Measurements from ENCODE around the gene CHD5. TPM values are rescaled to one million over a fixed set of nuclear protein-coding genes. Genes with fewer than 3 reads are reported as not detected.
A peak's percentile ranks its signal among the peaks of the same experiment; 100 is the strongest.

Gene CHD5
- total and polyA plus RNA-seq, 2 of the 13 experiments (the other 11 are each of a cell fraction or from before 2014, with no cell fraction given): 0.02 to 0.21 TPM

DNA sequence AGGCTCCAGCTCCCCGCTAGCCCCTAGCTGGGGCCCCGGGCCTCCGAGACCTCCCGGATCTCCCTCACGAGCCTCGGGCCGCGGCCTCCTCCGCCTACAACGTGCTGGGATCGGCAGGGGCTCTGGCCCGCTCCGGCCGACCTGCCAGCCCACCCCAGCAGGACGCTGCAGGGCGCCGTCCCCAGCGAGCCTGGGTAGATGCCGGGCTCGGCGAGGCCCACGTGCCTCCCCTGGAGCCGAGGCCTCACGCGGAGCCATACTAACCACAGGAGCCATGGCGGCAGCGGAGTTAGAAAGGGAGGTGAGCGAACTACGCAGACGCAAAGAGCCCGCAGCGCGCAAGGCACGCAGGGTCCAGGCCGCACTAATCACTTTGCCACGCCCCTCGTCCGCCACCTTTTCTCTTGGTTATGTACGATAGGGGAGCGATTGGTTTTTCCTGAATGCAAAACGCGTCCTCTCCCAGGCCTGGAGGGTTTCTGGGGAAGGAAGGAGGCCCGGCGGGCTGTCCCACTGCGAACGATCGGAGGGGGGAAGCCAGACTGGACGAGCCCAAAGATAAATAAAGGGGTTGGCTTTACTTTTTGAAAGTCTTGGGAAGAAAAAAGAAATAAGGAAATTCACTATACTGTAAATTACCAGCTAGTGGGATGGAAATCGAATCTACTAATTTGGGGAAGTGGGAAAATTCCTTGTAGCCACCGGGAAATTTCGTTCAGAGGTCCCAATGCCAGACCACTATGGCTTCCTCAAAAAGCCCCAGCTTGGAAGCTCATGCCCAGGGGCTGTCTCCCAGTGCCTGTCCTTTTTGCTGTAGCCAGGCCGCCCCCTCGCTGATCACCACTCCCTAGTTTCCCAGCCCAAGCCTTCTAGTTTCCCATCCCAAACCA is 19.4 kb upstream of the CHD5 start, which contains the start of gene RPL22 (continued):
- TF ChIP-seq, protein P1, sequence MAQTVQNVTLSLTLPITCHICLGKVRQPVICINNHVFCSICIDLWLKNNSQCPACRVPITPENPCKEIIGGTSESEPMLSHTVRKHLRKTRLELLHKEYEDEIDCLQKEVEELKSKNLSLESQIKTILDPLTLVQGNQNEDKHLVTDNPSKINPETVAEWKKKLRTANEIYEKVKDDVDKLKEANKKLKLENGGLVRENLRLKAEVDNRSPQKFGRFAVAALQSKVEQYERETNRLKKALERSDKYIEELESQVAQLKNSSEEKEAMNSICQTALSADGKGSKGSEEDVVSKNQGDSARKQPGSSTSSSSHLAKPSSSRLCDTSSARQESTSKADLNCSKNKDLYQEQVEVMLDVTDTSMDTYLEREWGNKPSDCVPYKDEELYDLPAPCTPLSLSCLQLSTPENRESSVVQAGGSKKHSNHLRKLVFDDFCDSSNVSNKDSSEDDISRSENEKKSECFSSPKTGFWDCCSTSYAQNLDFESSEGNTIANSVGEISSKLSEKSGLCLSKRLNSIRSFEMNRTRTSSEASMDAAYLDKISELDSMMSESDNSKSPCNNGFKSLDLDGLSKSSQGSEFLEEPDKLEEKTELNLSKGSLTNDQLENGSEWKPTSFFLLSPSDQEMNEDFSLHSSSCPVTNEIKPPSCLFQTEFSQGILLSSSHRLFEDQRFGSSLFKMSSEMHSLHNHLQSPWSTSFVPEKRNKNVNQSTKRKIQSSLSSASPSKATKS (CRISPR knock-in tag; IDR thresholded peaks at IDR 0.05): no peak
- peak; percentile 98 for TF ChIP-seq YEATS2 (CRISPR knock-in tag; IDR thresholded peaks at IDR 0.05; ENCODE audit: borderline replicate concordance)
- no peak for TF ChIP-seq ZNF530 (CRISPR knock-in tag; IDR thresholded peaks at IDR 0.05; ENCODE audit: low read depth)
- peak; percentile 29; the same call in 1 of the 2 replicates for TF ChIP-seq TSC22D2 (CRISPR knock-in tag; IDR thresholded peaks at IDR 0.05; ENCODE audit: borderline replicate concordance)
- TF ChIP-seq SAP130 (CRISPR knock-in tag; IDR thresholded peaks at IDR 0.05; ENCODE audit: low read depth): peak; percentile 95
- no peak for TF ChIP-seq HOXA7 (CRISPR knock-in tag; IDR thresholded peaks at IDR 0.05)
- TF ChIP-seq RFX3 (CRISPR knock-in tag; IDR thresholded peaks at IDR 0.05): no peak
- peak; percentile 45; the same call in 1 of the 2 replicates for TF ChIP-seq SMYD3 (CRISPR knock-in tag; IDR thresholded peaks at IDR 0.05)
- TF ChIP-seq ZNF768 (CRISPR knock-in tag; IDR thresholded peaks at IDR 0.05): peak; percentile 81; the same call in 1 of the 2 replicates
- TF ChIP-seq SP2 (CRISPR knock-in tag; IDR thresholded peaks at IDR 0.05): peak; percentile 53; the same call in 1 of the 2 replicates
- no peak; the same call in 1 of the 2 replicates for TF ChIP-seq JDP2 (CRISPR knock-in tag; IDR thresholded peaks at IDR 0.05; ENCODE audit: borderline replicate concordance)
- peak; percentile 84 for TF ChIP-seq ZNF335 (CRISPR knock-in tag; IDR thresholded peaks at IDR 0.05)
- TF ChIP-seq ZNF746 (CRISPR knock-in tag; IDR thresholded peaks at IDR 0.05): no peak; the same call in 1 of the 2 replicates
- 0 out of 2 replicates have a peak, but pooled peaks have one; percentile 52 for TF ChIP-seq THYN1 (CRISPR knock-in tag; IDR thresholded peaks at IDR 0.05; ENCODE audit: borderline replicate concordance, low read depth)
- TF ChIP-seq ZNF709 (CRISPR knock-in tag; IDR thresholded peaks at IDR 0.05): peak; percentile 43; the same call in 1 of the 2 replicates
- TF ChIP-seq, protein P2, sequence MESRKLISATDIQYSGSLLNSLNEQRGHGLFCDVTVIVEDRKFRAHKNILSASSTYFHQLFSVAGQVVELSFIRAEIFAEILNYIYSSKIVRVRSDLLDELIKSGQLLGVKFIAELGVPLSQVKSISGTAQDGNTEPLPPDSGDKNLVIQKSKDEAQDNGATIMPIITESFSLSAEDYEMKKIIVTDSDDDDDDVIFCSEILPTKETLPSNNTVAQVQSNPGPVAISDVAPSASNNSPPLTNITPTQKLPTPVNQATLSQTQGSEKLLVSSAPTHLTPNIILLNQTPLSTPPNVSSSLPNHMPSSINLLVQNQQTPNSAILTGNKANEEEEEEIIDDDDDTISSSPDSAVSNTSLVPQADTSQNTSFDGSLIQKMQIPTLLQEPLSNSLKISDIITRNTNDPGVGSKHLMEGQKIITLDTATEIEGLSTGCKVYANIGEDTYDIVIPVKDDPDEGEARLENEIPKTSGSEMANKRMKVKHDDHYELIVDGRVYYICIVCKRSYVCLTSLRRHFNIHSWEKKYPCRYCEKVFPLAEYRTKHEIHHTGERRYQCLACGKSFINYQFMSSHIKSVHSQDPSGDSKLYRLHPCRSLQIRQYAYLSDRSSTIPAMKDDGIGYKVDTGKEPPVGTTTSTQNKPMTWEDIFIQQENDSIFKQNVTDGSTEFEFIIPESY (CRISPR knock-in tag; IDR thresholded peaks at IDR 0.05): peak; percentile 50; the same call in 1 of the 2 replicates
- peak; percentile 78; the same call in 1 of the 2 replicates for TF ChIP-seq ZC3H4 (CRISPR knock-in tag; IDR thresholded peaks at IDR 0.05; ENCODE audit: borderline replicate concordance)
- TF ChIP-seq, protein P3, sequence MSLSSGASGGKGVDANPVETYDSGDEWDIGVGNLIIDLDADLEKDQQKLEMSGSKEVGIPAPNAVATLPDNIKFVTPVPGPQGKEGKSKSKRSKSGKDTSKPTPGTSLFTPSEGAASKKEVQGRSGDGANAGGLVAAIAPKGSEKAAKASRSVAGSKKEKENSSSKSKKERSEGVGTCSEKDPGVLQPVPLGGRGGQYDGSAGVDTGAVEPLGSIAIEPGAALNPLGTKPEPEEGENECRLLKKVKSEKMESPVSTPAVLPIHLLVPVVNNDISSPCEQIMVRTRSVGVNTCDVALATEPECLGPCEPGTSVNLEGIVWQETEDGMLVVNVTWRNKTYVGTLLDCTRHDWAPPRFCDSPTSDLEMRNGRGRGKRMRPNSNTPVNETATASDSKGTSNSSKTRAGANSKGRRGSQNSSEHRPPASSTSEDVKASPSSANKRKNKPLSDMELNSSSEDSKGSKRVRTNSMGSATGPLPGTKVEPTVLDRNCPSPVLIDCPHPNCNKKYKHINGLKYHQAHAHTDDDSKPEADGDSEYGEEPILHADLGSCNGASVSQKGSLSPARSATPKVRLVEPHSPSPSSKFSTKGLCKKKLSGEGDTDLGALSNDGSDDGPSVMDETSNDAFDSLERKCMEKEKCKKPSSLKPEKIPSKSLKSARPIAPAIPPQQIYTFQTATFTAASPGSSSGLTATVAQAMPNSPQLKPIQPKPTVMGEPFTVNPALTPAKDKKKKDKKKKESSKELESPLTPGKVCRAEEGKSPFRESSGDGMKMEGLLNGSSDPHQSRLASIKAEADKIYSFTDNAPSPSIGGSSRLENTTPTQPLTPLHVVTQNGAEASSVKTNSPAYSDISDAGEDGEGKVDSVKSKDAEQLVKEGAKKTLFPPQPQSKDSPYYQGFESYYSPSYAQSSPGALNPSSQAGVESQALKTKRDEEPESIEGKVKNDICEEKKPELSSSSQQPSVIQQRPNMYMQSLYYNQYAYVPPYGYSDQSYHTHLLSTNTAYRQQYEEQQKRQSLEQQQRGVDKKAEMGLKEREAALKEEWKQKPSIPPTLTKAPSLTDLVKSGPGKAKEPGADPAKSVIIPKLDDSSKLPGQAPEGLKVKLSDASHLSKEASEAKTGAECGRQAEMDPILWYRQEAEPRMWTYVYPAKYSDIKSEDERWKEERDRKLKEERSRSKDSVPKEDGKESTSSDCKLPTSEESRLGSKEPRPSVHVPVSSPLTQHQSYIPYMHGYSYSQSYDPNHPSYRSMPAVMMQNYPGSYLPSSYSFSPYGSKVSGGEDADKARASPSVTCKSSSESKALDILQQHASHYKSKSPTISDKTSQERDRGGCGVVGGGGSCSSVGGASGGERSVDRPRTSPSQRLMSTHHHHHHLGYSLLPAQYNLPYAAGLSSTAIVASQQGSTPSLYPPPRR (CRISPR knock-in tag; IDR thresholded peaks at IDR 0.05; ENCODE audit: borderline replicate concordance): peak; percentile 45; the same call in 1 of the 2 replicates

Data from HepG2 (cell line).